HepG2 (cell line): ENCODE data around the gene NEURL3. TPM values are rescaled to one million over a fixed set of nuclear protein-coding genes. Genes with fewer than 3 reads are reported as not detected.

Experiments
- ATAC-seq: fragments of 200-7000 bp; cut with Tn5 transposase; 3 replicates; pipeline ENCODE4 v1.9.1; 2020; ENCODE audit warnings: mild to moderate bottlenecking, moderate library complexity
- BruUV-seq: library from RNA; stranded (reverse); fragments of 400-500 nt; replicated peaks from 2 replicates; lab custom pipeline; 2021; lab: Mats Ljungman, UMichigan
- CTCF ChIA-PET: fragments of 300-600 bp; formaldehyde crosslinking; extraction: SDS; loops from one replicate; lab custom pipeline; 2021; ENCODE audit warnings: low total read pairs, inconsistent platforms, low intra/inter-chr PET ratio; lab: Yijun Ruan, JAX
- POLR2A ChIA-PET: fragments of 350-600 bp; sonication (Branson Sonifier 250); formaldehyde crosslinking; loops from one replicate; lab custom pipeline; 2020; ENCODE audit warnings: antibody characterized with exemption, inconsistent platforms; lab: Yijun Ruan, JAX
- DNase-seq: peaks from one replicate; pipeline ENCODE4 v3.0.0-alpha.2; 2015; ENCODE audit warnings: low spot score
- FAIRE-seq: peaks from 3 replicates; lab custom pipeline; 2011; peaks lifted over from hg19 to GRCh38; lab: Jason Lieb, UNC
- H2AFZ ChIP-seq: one replicate; pipeline ENCODE4 v1.6.1; 2011; ENCODE audit warnings: low read length, inconsistent platforms
- H3K27ac ChIP-seq: fragments of 300-600 bp; 3 replicates; pipeline ENCODE4 v1.8.0; 2011; ENCODE audit warnings: mixed run types, mild to moderate bottlenecking, mixed read lengths, low read length, inconsistent platforms; ENCODE audit not compliant: insufficient read depth; ENCODE audit errors: extremely low read length
- H3K27me3 ChIP-seq, 2 experiments: fragments of 200-600 bp in 1 of 2; 2 replicates in 1 of 2; 3 replicates in 1 of 2; pipeline versions ENCODE4 v1.6.0 to v1.8.0; 2011; ENCODE audit warnings: low read length in 2 of 2, mild to moderate bottlenecking in 2 of 2, moderate library complexity in 2 of 2, inconsistent platforms in 1 of 2; ENCODE audit not compliant: insufficient read depth in 2 of 2, control insufficient read depth in 1 of 2
- H3K36me3 ChIP-seq, 2 experiments: fragments of 200-600 bp in 1 of 2; replicated peaks in 1 of 2; 2 replicates in 1 of 2; 3 replicates in 1 of 2; pipeline versions ENCODE4 v1.5.1 to v1.8.0; 2011; ENCODE audit warnings: low read length in 2 of 2, inconsistent platforms in 1 of 2; ENCODE audit not compliant: insufficient read depth in 2 of 2, control insufficient read depth in 1 of 2
- H3K4me1 ChIP-seq: 2 replicates; pipeline ENCODE4 v1.5.1; 2012; ENCODE audit warnings: low read length, inconsistent platforms; ENCODE audit not compliant: insufficient read depth
- H3K4me2 ChIP-seq: 2 replicates; pipeline ENCODE4 v1.6.0; 2011; ENCODE audit warnings: low read depth, low read length, inconsistent platforms
- H3K4me3 ChIP-seq, 3 experiments: fragments of 200-600 bp in 1 of 3; sonication (generic), shearing (Covaris generic) in 1 of 3; replicated peaks in 1 of 3; 2 replicates each; pipeline ENCODE4 v1.5.1; 2011 to 2016; ENCODE audit warnings: low read length in 3 of 3, inconsistent platforms in 2 of 3, low read depth in 2 of 3, mild to moderate bottlenecking in 2 of 3, control low read depth in 1 of 3, mixed read lengths in 1 of 3; ENCODE audit not compliant: insufficient read depth in 1 of 3
- H3K79me2 ChIP-seq: one replicate; pipeline ENCODE4 v1.6.1; 2011; ENCODE audit warnings: low read length, inconsistent platforms; ENCODE audit not compliant: insufficient read depth
- H3K9ac ChIP-seq: 2 replicates; pipeline ENCODE4 v1.6.0; 2011; ENCODE audit warnings: mild to moderate bottlenecking, low read depth, low read length, inconsistent platforms; ENCODE audit not compliant: insufficient read depth
- H3K9me3 ChIP-seq: 2 replicates; pipeline ENCODE4 v1.5.1; 2012; ENCODE audit warnings: mild to moderate bottlenecking, low read length
- H4K20me1 ChIP-seq: 2 replicates; pipeline ENCODE4 v1.6.0; 2011; ENCODE audit warnings: inconsistent platforms, mild to moderate bottlenecking, low read length, moderate library complexity; ENCODE audit not compliant: insufficient read depth
- FOXA3 ChIP-seq: IDR thresholded peaks from 2 replicates; pipeline ENCODE4 v1.6.1; 2016; ENCODE audit warnings: missing genetic modification reagents, missing compliant biosample characterization
- FOXJ3 ChIP-seq: sonication (generic); formaldehyde crosslinking; IDR thresholded peaks from 2 replicates; pipeline ENCODE4 v1.4.0; 2020; ENCODE audit warnings: missing genetic modification reagents, mild to moderate bottlenecking, borderline replicate concordance
- POLR2A ChIP-seq, 2 experiments: IDR thresholded peaks; 2 replicates each; pipeline ENCODE4 v1.6.1; 2011; ENCODE audit warnings: low read depth in 2 of 2, low read length in 2 of 2, mild to moderate bottlenecking in 1 of 2, moderate library complexity in 1 of 2; ENCODE audit not compliant: insufficient read depth in 1 of 2
- RAD21 ChIP-seq: fragments of 450-650 bp; formaldehyde crosslinking; IDR thresholded peaks from 2 replicates; pipeline ENCODE4 v1.5.0; 2020; ENCODE audit warnings: mild to moderate bottlenecking
- SKI ChIP-seq: fragments of 450-650 bp; IDR thresholded peaks from one replicate; pipeline ENCODE4 v1.6.1; 2018; ENCODE audit warnings: mild to moderate bottlenecking; ENCODE audit not compliant: partially characterized antibody
- SP2 ChIP-seq: sonication (generic); formaldehyde crosslinking; IDR thresholded peaks from 2 replicates; pipeline ENCODE4 v1.5.1; 2020; ENCODE audit warnings: mild to moderate bottlenecking, missing genetic modification reagents
- ZNF451 ChIP-seq: sonication (generic); formaldehyde crosslinking; IDR thresholded peaks from 2 replicates; pipeline ENCODE4 v1.5.0; 2020; ENCODE audit warnings: mild to moderate bottlenecking, missing genetic modification reagents
- ZNF484 ChIP-seq: sonication (generic); formaldehyde crosslinking; IDR thresholded peaks from 2 replicates; pipeline ENCODE4 v1.5.1; 2020; ENCODE audit warnings: mild to moderate bottlenecking, low read depth, missing genetic modification reagents, borderline replicate concordance
- ZSCAN22 ChIP-seq: sonication (generic); formaldehyde crosslinking; IDR thresholded peaks from 2 replicates; pipeline ENCODE4 v1.4.0; 2020; ENCODE audit warnings: mild to moderate bottlenecking, missing genetic modification reagents
- WGBS: methylation state at CpG from one replicate; pipeline ENCODE4 v1.1.6; 2017; ENCODE audit warnings: low lambda C conversion rate; 5-methylcytosine and 5-hydroxymethylcytosine counted together
- in situ Hi-C: cut with HindIII; loops from 2 replicates; pipeline ENCODE4 v1.10.0; 2017; ENCODE audit warnings: low pct_unique_long_range_greater_than_20kb; ENCODE audit not compliant: extremely low pct_ligation_motif_present
- intact Hi-C: fragments of 100-400 bp; cut with micrococcal nuclease; formaldehyde crosslinking; loops from one replicate; pipeline ENCODE4 v1.10.0; 2022; ENCODE audit not compliant: unreplicated experiment
- polyA plus RNA-seq, 8 experiments: library from polyadenylated mRNA; depleted of rRNA in 3 of 8; stranded (reverse) in 7 of 8; unstranded in 1 of 8; fragments of >200 nt; fragmentation: Illumina TruSeq in 4 of 8; extraction: Trizol in 4 of 8; gene quantifications; 2 replicates each; pipeline versions ENCODE4 v1.2.1 to v1.2.3, GENCODE V29; 2011 to 2016; ENCODE audit warnings: low read depth in 4 of 8, missing spikeins in 1 of 8, mixed read lengths in 1 of 8; ENCODE audit not compliant: insufficient read depth in 1 of 8
- total RNA-seq, 5 experiments: library from RNA; depleted of rRNA; stranded (reverse); fragments of >200 nt; fragmentation: Illumina TruSeq; extraction: Trizol; gene quantifications; 2 replicates each; pipeline ENCODE4 v1.2.3, GENCODE V29; 2016; ENCODE audit warnings: low read depth in 1 of 5
- TF ChIP-seq, protein P1 (sequence below): sonication (generic); formaldehyde crosslinking; IDR thresholded peaks from 2 replicates; pipeline ENCODE4 v1.5.0; 2020; ENCODE audit warnings: mild to moderate bottlenecking, missing genetic modification reagents
- TF ChIP-seq, protein P2 (sequence below): sonication (generic); formaldehyde crosslinking; IDR thresholded peaks from 2 replicates; pipeline ENCODE4 v1.4.0; 2020; ENCODE audit warnings: mild to moderate bottlenecking, low read depth, missing genetic modification reagents

NEURL3 gene
- total and polyA plus RNA-seq, 2 of the 13 experiments (the other 11 are each of a cell fraction or from before 2014, with no cell fraction given): 0.16 to 1.2 TPM

DNA sequence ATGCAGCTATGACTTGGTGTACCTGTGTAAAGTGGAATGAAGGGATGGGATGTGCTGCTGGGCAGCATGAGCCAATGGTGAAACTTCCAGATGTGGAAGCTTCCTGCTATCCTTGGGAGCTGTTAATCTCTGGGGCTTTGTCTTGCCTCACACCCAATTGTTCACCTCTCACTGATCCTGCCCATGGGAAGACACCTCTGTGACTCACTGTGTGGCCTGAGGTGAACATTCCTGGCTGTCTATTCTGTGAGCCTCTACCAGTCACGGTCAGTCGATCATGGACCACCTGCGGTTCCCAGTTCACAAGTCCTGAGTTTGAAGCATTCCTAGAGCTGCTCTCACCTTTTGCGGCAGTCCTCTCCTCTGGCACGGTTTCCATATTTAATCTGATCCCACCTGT, 12.1 kb downstream of the NEURL3 start:
- Histone ChIP-seq H3K36me3 (no peaks in the 10 kb centered on the region), H4K20me1 (no peaks in the 10 kb centered on the region), H3K4me2 (no peak overlapping the region), H3K4me1 (no peaks in the 10 kb centered on the region), H3K27ac (no peak overlapping the region), H3K9me3 (no peaks in the 10 kb centered on the region), H3K27me3 (peaks cover 0 to 6% of the 10 kb centered on the region in 2 experiments; a peak in 2 of 5 replicates)
- POLR2A ChIA-PET: no interaction called here
- ATAC-seq (no peak), FAIRE-seq (no peak), DNase-seq (no peak)
- in situ Hi-C loops: no loop called here
- TF ChIP-seq ZNF484 (CRISPR knock-in tag) (no peak), POLR2A (IDR thresholded peaks at IDR 0.05; ENCODE audit: insufficient read depth in 1 of 2, low read depth in 2 of 2, low read length in 2 of 2) (no peak), SKI (no peak), RAD21 (CRISPR knock-in tag) (no peak), ZSCAN22 (no peak), FOXJ3 (CRISPR knock-in tag) (no peak), ZNF451 (CRISPR knock-in tag) (no peak), FOXA3 (CRISPR knock-in tag) (no peak), SP2 (CRISPR knock-in tag) (no peak)
- TF ChIP-seq, protein P1, sequence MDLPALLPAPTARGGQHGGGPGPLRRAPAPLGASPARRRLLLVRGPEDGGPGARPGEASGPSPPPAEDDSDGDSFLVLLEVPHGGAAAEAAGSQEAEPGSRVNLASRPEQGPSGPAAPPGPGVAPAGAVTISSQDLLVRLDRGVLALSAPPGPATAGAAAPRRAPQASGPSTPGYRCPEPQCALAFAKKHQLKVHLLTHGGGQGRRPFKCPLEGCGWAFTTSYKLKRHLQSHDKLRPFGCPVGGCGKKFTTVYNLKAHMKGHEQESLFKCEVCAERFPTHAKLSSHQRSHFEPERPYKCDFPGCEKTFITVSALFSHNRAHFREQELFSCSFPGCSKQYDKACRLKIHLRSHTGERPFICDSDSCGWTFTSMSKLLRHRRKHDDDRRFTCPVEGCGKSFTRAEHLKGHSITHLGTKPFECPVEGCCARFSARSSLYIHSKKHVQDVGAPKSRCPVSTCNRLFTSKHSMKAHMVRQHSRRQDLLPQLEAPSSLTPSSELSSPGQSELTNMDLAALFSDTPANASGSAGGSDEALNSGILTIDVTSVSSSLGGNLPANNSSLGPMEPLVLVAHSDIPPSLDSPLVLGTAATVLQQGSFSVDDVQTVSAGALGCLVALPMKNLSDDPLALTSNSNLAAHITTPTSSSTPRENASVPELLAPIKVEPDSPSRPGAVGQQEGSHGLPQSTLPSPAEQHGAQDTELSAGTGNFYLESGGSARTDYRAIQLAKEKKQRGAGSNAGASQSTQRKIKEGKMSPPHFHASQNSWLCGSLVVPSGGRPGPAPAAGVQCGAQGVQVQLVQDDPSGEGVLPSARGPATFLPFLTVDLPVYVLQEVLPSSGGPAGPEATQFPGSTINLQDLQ (CRISPR knock-in tag): no peak
- TF ChIP-seq, protein P2, sequence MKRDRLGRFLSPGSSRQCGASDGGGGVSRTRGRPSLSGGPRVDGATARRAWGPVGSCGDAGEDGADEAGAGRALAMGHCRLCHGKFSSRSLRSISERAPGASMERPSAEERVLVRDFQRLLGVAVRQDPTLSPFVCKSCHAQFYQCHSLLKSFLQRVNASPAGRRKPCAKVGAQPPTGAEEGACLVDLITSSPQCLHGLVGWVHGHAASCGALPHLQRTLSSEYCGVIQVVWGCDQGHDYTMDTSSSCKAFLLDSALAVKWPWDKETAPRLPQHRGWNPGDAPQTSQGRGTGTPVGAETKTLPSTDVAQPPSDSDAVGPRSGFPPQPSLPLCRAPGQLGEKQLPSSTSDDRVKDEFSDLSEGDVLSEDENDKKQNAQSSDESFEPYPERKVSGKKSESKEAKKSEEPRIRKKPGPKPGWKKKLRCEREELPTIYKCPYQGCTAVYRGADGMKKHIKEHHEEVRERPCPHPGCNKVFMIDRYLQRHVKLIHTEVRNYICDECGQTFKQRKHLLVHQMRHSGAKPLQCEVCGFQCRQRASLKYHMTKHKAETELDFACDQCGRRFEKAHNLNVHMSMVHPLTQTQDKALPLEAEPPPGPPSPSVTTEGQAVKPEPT (CRISPR knock-in tag): no peak
- TF ChIP-seq, all 625 proteins: peak for 0
- no TSS peak for BruUV-seq
- WGBS: 29% methylated on average over 5 of the region's 5 CpGs
- no peaks in the 10 kb centered on the region for H3K79me2 ChIP-seq
- intact Hi-C loops: no loop called here
- CTCF ChIA-PET: no interaction called here
- no peak overlapping the region for H3K9ac ChIP-seq
- no peak overlapping the region for H2AFZ ChIP-seq
- no peak overlapping the region for H3K4me3 ChIP-seq
